Bronchial epithelial cell (primary cell): Measurements from ENCODE around the gene SPTBN5. TPM values are rescaled to one million over a fixed set of nuclear protein-coding genes. Genes with fewer than 3 reads are reported as not detected.

ENCODE experiments used
- DNase-seq: peaks from one replicate; pipeline ENCODE4 v3.0.0-alpha.2; 2010; ENCODE audit warnings: low read depth
- FAIRE-seq: peaks from 2 replicates; lab custom pipeline; 2011; peaks lifted over from hg19 to GRCh38; lab: Jason Lieb, UNC
- H3K27me3 ChIP-seq: 2 replicates; pipeline ENCODE4 v1.5.1; 2011; ENCODE audit warnings: low read length; ENCODE audit not compliant: control insufficient read depth, insufficient read depth
- H3K36me3 ChIP-seq: 2 replicates; pipeline ENCODE4 v1.5.1; 2011; ENCODE audit warnings: low read length; ENCODE audit not compliant: control insufficient read depth, insufficient read depth
- H3K4me3 ChIP-seq: 2 replicates; pipeline ENCODE4 v1.5.1; 2011; ENCODE audit warnings: mild to moderate bottlenecking, low read depth, low read length, control low read depth
- total RNA-seq: library from RNA; depleted of rRNA; stranded (reverse); fragments of >200 nt; gene quantifications from 2 replicates; pipeline ENCODE4 v1.2.1, GENCODE V29; 2014
- TF ChIP-seq, protein P1 (sequence below): IDR thresholded peaks from 2 replicates; pipeline ENCODE4 v1.5.1; 2011; ENCODE audit warnings: mild to moderate bottlenecking, moderate library complexity, low read length, control low read depth, inconsistent platforms; ENCODE audit not compliant: insufficient read depth, severe bottlenecking

The SPTBN5 gene
- total RNA-seq, 1 donor from 2014 or later, result 0.53 TPM

DNA sequence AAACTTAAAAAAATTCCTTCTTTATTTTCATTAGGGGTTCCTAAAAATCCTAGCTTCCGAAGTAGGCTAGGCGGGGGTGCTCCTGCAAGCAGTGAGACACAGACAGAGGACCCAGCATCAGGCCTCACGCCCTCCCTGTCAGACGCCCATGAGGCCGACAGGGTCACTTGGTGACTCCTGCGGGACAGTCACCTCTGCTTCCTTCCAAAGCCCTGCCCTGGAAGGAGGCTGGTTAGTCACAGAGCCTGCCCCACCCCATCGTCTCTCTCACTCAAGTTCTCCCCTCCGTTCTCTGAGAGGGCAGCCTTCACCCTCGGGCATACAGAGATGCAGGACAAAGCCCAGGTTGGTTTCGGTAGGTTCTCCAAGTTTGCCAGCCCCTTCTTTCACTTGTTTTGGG is 39.9 kb upstream of the SPTBN5 start:
- FAIRE-seq (no peak), DNase-seq (peak; percentile 74)
- H3K4me3 ChIP-seq, result no peak overlapping the region
- TF ChIP-seq, protein P1, sequence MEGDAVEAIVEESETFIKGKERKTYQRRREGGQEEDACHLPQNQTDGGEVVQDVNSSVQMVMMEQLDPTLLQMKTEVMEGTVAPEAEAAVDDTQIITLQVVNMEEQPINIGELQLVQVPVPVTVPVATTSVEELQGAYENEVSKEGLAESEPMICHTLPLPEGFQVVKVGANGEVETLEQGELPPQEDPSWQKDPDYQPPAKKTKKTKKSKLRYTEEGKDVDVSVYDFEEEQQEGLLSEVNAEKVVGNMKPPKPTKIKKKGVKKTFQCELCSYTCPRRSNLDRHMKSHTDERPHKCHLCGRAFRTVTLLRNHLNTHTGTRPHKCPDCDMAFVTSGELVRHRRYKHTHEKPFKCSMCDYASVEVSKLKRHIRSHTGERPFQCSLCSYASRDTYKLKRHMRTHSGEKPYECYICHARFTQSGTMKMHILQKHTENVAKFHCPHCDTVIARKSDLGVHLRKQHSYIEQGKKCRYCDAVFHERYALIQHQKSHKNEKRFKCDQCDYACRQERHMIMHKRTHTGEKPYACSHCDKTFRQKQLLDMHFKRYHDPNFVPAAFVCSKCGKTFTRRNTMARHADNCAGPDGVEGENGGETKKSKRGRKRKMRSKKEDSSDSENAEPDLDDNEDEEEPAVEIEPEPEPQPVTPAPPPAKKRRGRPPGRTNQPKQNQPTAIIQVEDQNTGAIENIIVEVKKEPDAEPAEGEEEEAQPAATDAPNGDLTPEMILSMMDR, result no peak
- no peaks in the 10 kb centered on the region for H3K27me3 ChIP-seq
- peaks cover 1% of the 10 kb centered on the region for H3K36me3 ChIP-seq

DNA sequence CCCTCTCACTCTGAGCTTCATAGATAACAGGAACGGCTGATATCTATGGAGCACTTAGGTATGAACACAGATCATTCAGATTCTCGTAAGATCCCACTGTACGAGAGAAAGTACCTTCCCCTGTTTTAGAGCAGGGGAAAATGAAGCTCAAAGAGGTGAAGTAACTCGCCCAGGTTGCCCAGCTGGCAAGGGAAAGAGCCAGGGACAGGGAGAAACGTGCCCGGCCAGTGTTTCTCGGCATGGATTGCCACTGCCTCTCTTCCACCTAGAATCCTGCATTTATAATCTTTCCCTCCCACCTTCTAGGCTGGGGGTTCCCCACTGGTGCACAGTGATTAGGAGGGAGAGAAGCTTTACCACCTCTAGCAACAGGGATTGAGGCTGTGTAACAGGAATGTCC is 39.5 kb upstream of the SPTBN5 start:
- DNase-seq, result no peak
- FAIRE-seq, result no peak
- no peaks in the 10 kb centered on the region for H3K27me3 ChIP-seq
- TF ChIP-seq, protein P1, result no peak
- H3K4me3 ChIP-seq, result no peak overlapping the region
- H3K36me3 ChIP-seq, result peaks cover 1% of the 10 kb centered on the region

DNA sequence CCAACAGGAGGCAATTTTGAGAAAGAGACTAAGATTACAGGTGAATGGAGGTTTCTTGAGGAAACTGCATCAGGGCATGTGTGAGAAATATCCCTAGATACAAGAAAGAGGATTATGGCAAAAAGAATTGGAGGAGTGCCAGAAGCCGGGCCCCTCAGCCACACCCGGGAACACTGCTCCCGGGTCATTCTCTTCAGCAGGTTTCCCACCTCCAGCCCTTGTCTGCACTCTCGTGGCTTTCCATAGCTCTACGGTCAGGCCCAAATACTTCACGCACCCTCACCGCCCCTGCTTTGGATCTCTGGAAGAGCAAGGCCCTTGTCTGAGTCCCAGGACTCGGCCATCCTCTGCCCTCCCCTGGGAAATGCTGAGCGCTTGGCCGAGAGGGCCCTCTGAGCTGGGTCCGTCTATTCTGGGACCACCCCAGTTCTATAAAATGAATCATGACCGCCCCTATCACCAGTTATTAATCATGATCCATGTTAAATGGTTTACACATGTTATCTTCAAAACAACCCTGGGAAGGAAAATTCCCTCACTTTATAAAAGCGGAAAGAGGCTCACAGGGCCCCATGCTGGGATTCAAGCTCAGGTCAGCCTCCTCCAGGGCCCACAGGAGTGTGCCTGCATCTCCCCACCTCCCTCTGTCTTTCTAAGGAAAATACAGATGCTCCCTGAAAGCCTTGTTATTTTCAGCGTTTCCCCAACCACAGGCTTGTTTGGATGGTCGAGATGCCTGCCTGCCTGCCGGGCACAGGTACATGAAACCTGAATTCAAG is 38.8 kb upstream of the SPTBN5 start:
- FAIRE-seq (no peak), DNase-seq (no peak)
- Histone ChIP-seq H3K36me3 (peaks cover 1% of the 10 kb centered on the region), H3K27me3 (no peaks in the 10 kb centered on the region), H3K4me3 (no peak overlapping the region)
- TF ChIP-seq, protein P1, result no peak

DNA sequence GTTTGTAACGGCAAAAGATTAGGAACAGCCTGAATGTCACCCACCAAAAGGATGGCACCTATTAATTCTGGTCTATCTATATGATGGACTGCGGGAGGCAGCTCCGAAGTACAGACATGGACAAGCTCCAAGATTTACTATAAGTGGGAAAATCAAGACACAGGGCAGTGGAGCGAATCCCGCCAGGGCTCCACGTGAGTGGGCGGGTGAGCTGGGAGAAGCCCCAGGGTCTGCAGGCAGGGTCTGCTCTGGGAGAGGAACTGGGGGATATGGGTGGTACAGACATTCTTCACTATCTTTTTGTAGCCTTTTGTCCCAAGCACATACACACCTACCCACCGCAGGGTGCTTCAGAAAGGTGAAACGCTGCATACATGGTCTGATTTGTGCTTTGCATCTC is 38.2 kb upstream of the SPTBN5 start:
- TF ChIP-seq, protein P1, result no peak
- DNase-seq, result no peak
- Histone ChIP-seq H3K27me3 (no peaks in the 10 kb centered on the region), H3K36me3 (peaks cover 1% of the 10 kb centered on the region), H3K4me3 (no peak overlapping the region)
- no peak for FAIRE-seq

DNA sequence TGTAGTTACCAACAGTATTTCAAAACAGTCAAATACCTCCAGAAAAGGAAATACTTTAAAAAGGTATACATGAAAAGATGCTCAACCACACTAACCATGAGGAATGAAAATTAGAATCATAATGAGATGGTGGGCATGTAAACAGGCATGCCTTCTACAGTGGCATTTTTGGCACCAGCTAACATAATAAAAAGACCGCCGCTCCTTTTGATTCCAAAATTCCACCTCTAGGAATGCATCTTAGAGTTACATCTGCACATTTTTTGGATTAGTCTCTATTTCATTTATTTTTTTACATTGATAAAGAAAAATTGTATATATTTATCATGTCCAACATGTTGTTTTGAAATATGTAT is 37.0 kb upstream of the SPTBN5 start:
- H3K36me3 ChIP-seq, result peaks cover 1% of the 10 kb centered on the region
- H3K4me3 ChIP-seq, result no peak overlapping the region
- FAIRE-seq, result no peak
- no peaks in the 10 kb centered on the region for H3K27me3 ChIP-seq
- no peak for DNase-seq
- TF ChIP-seq, protein P1, result no peak
